ENCODE results near the gene GPS1.

The GPS1 gene

DNA sequence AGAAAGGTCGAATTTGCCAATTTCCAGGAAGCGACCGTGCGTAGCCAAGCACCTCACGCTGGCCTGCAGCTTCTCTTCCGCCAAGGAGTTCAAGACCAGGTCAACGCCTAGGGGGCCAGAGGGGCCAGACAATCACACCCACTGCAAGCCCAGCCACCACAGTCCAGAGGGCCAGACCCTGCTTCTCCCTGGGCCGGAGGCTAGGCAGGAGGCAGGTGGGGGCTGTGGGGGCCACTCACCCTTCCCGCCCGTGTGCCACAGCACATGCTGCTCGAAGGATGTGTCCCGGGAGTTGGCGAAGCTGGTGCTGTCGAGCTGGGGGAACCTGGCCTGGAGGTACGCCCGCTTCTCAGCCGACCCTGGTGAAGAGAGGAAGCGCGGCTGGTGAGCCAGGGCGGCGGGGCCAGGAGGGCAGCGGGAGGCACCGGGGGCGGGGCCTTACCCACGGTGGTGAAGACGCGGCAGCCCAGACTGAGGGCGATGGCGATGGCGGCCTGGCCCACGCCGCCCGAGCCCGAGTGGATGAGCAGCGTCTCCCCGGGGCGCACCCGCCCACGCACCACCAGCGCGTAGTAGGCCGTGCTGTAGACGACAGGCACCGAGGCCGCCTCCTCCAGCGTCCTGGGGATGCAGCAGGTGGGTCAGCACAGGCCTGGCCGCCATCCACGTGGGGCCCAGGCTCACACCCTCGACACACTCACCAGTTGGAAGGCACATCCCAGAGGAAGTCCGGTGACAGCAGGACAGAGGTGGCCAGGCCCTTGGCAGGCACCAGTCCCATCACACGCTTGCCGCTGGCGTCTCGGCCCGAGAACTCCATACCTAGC lies 32.0 kb downstream of the GPS1 start:
- no peaks in the 10 kb centered on the region for H3K9me3 ChIP-seq (ENCODE audit: insufficient read depth, low read length, severe bottlenecking)
- no peaks in the 10 kb centered on the region for H3K4me1 ChIP-seq (ENCODE audit: insufficient read depth, low read length)
- ATAC-seq (ENCODE audit: insufficient read depth, low read depth) (no peak), DNase-seq (no peak)
- peaks cover 3% of the 10 kb centered on the region; the same call in 1 of the 2 replicates for H3K79me2 ChIP-seq (ENCODE audit: insufficient read depth, low read length)
- TF ChIP-seq, protein P1, sequence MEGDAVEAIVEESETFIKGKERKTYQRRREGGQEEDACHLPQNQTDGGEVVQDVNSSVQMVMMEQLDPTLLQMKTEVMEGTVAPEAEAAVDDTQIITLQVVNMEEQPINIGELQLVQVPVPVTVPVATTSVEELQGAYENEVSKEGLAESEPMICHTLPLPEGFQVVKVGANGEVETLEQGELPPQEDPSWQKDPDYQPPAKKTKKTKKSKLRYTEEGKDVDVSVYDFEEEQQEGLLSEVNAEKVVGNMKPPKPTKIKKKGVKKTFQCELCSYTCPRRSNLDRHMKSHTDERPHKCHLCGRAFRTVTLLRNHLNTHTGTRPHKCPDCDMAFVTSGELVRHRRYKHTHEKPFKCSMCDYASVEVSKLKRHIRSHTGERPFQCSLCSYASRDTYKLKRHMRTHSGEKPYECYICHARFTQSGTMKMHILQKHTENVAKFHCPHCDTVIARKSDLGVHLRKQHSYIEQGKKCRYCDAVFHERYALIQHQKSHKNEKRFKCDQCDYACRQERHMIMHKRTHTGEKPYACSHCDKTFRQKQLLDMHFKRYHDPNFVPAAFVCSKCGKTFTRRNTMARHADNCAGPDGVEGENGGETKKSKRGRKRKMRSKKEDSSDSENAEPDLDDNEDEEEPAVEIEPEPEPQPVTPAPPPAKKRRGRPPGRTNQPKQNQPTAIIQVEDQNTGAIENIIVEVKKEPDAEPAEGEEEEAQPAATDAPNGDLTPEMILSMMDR (IDR thresholded peaks at IDR 0.05; ENCODE audit: borderline replicate concordance, extremely low read depth, low read length, poor library complexity, severe bottlenecking): no peak
- TF ChIP-seq EZH2 (IDR thresholded peaks at IDR 0.05; ENCODE audit: borderline replicate concordance, low read depth, low read length, severe bottlenecking): no peak
- H3K9ac ChIP-seq (ENCODE audit: low read depth, low read length): no peak overlapping the region
- H3K4me2 ChIP-seq (ENCODE audit: insufficient read depth, low read length): no peak overlapping the region
- H3K27ac ChIP-seq (ENCODE audit: low read length): no peak overlapping the region
- H3K36me3 ChIP-seq (ENCODE audit: insufficient read depth, low read length): peaks cover 98% of the 10 kb centered on the region
- no peaks in the 10 kb centered on the region for H3K27me3 ChIP-seq (ENCODE audit: insufficient read depth, low read length, poor library complexity)
- no peak overlapping the region for H2AFZ ChIP-seq (ENCODE audit: low read depth, low read length)
- H3K4me3 ChIP-seq (ENCODE audit: low read depth in 1 of 2, low read length in 2 of 2): no peak overlapping the region
- peaks cover 83% of the 10 kb centered on the region for H4K20me1 ChIP-seq (ENCODE audit: insufficient read depth, low read length)

DNA sequence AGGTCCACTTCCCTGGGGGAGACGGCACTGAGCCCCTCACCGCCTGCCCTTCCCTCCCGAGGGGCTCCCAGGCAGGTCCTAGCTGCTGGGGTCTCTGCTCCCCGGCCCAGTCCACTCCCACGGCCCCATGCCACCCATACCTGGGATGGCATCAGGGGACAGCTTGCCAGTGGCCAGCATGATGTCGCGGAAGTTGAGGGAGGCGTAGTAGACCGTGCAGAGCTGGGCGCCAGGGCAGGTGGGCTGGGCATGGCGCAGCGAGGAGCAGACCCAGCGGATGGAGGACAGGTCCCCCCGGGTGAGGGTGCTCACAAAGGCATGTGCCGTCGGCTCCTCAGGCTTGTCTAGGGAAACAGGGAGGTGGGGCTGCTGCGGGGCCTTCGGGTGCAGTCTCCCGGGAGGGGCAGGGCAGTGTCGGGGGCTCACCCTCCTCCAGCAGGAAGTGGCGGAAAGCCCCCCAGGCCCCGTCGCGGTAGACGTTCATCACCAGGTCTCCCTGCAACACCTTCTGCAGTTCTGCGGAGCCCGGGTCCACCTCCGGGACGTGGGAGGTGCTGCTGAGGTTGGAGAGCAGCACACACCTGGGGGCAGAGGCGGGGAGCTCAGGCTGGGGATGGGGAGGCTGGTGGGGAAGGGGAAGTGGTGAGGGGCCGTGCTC lies 32.8 kb downstream of the GPS1 start:
- H2AFZ ChIP-seq (ENCODE audit: low read depth, low read length): no peak overlapping the region
- no peak overlapping the region for H3K4me3 ChIP-seq (ENCODE audit: low read depth in 1 of 2, low read length in 2 of 2)
- ATAC-seq (ENCODE audit: insufficient read depth, low read depth) (no peak), DNase-seq (no peak)
- H3K4me2 ChIP-seq (ENCODE audit: insufficient read depth, low read length): no peak overlapping the region
- peaks cover 98% of the 10 kb centered on the region for H3K36me3 ChIP-seq (ENCODE audit: insufficient read depth, low read length)
- peaks cover 3% of the 10 kb centered on the region; the same call in 1 of the 2 replicates for H3K79me2 ChIP-seq (ENCODE audit: insufficient read depth, low read length)
- no peaks in the 10 kb centered on the region for H3K27me3 ChIP-seq (ENCODE audit: insufficient read depth, low read length, poor library complexity)
- H3K27ac ChIP-seq (ENCODE audit: low read length): no peak overlapping the region
- H3K4me1 ChIP-seq (ENCODE audit: insufficient read depth, low read length): no peaks in the 10 kb centered on the region
- no peaks in the 10 kb centered on the region for H3K9me3 ChIP-seq (ENCODE audit: insufficient read depth, low read length, severe bottlenecking)
- H3K9ac ChIP-seq (ENCODE audit: low read depth, low read length): no peak overlapping the region
- TF ChIP-seq EZH2 (IDR thresholded peaks at IDR 0.05; ENCODE audit: borderline replicate concordance, low read depth, low read length, severe bottlenecking): no peak
- TF ChIP-seq, protein P1 (IDR thresholded peaks at IDR 0.05; ENCODE audit: borderline replicate concordance, extremely low read depth, low read length, poor library complexity, severe bottlenecking): no peak
- peaks cover 83% of the 10 kb centered on the region for H4K20me1 ChIP-seq (ENCODE audit: insufficient read depth, low read length)

DNA sequence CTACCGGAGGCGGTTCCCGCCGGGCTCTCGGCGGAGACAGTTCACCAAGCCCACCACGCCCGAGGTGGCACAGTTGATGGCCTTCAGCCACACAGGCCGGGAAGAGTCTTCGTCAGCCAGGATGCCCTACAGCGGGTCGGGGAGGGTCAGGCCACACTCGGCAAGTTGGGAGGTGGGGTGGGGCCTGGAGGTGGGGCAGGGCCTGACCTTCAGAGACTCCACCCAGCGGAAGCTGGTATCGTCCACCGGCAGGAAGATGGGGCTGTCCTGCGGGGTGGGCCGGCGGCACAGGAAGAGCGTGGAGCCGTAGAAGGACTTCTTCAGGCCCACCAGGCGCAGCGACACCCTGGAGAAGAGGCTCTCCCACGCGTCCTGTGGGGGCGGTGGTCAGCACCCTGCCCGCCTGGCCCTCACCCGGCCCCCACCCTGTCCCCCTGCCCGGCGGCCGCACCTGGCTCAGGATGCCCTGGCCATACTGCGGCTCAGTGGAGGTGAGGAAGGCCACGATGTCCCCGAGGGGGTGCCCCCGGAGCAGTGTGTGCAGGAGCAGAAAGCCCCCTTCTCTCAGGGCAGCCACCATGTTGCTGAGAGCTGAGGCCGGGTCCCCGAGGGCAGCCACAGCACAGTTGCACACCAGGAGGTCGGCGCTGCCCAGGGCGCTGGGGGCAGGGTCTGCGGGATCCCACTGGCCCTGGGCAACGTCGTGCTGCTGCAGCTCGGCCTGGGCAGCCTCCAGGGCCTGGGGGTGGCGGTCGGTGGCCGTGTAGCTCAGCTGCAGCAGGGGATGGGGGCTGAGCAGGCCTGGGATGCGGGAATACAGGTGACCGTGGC lies 33.5 kb downstream of the GPS1 start:
- peaks cover 3% of the 10 kb centered on the region; the same call in 1 of the 2 replicates for H3K79me2 ChIP-seq (ENCODE audit: insufficient read depth, low read length)
- no peak overlapping the region for H3K4me2 ChIP-seq (ENCODE audit: insufficient read depth, low read length)
- no peak overlapping the region for H3K4me3 ChIP-seq (ENCODE audit: low read depth in 1 of 2, low read length in 2 of 2)
- peaks cover 83% of the 10 kb centered on the region for H4K20me1 ChIP-seq (ENCODE audit: insufficient read depth, low read length)
- H3K36me3 ChIP-seq (ENCODE audit: insufficient read depth, low read length): peaks cover 98% of the 10 kb centered on the region
- DNase-seq (no peak), ATAC-seq (ENCODE audit: insufficient read depth, low read depth) (no peak)
- TF ChIP-seq EZH2 (IDR thresholded peaks at IDR 0.05; ENCODE audit: borderline replicate concordance, low read depth, low read length, severe bottlenecking): no peak
- TF ChIP-seq, protein P1 (IDR thresholded peaks at IDR 0.05; ENCODE audit: borderline replicate concordance, extremely low read depth, low read length, poor library complexity, severe bottlenecking): no peak
- H3K4me1 ChIP-seq (ENCODE audit: insufficient read depth, low read length): no peaks in the 10 kb centered on the region
- no peak overlapping the region for H2AFZ ChIP-seq (ENCODE audit: low read depth, low read length)
- H3K27me3 ChIP-seq (ENCODE audit: insufficient read depth, low read length, poor library complexity): no peaks in the 10 kb centered on the region
- no peak overlapping the region for H3K27ac ChIP-seq (ENCODE audit: low read length)
- no peaks in the 10 kb centered on the region for H3K9me3 ChIP-seq (ENCODE audit: insufficient read depth, low read length, severe bottlenecking)
- H3K9ac ChIP-seq (ENCODE audit: low read depth, low read length): no peak overlapping the region
